Occipital lobe (tissue), 2 donors: ENCODE data around the gene CIAO3. TPM values are rescaled to one million over a fixed set of nuclear protein-coding genes. Genes with fewer than 3 reads are reported as not detected.
"Not testable (repeated sequence)": the region's sequence is repeated elsewhere in the genome, so short reads cannot be mapped to it uniquely, and the experiment has no call there.

Experiments
- DNase-seq: peaks from one replicate; lab custom pipeline; 2025; lab: John Stamatoyannopoulos, UW
- total RNA-seq: library from RNA; depleted of rRNA; stranded (reverse); fragments of >200 nt; gene quantifications from one replicate; pipeline ENCODE4 v1.2.3, GENCODE V29; 2014

The CIAO3 gene
- total RNA-seq, 1 donor from 2014 or later: 48.8 TPM

DNA sequence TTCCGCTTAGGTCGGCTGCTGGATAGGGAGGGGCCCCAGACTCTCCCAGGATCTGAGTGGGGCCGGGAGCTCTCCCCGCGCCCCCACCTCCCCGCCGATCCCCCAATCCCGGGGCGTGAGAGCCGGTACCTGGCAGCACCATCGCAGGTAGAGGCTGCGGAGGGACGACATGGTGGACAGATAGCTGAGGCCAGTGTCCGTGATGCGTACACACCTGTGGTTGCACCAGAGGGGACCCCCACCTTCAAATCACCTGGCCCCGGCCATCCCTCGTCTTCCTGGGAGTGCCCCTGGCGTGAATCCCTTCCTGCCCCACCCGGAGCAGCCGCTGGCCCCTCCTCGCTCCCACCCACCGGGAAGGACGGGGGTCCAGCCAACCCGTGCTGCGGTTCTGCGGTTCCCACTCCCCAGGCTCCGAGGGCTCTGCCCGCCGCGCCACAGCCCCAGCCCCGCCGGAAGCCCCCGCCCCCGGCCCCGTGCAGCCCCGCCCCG is 45.9 kb downstream of the CIAO3 start:
- no peak for DNase-seq

- no peak for DNase-seq
These were observed 46.5 kb downstream of the CIAO3 start for GRCh38 chr16:694187-694862.

DNA sequence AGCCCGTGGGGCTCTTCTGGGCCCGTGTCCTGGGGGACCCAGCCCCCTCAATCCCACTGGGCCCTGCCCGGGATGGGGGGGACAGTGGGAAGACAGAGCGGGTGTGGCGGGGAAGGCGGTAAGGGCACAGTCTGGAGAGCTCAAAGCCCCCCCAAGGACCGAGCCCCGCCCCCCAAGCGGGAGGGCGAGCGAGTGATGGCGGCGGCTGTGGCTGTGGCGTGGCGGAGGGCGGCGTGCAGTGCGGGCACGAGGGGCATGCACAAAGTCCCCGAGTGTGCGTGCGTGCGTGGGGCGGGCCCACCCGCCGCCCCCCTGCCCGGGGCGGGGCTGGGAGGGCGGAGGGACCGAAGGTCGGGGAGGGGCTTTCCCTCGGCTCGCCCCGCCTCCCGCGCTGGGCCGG is 47.0 kb downstream of the CIAO3 start:
- no peak for DNase-seq

DNA sequence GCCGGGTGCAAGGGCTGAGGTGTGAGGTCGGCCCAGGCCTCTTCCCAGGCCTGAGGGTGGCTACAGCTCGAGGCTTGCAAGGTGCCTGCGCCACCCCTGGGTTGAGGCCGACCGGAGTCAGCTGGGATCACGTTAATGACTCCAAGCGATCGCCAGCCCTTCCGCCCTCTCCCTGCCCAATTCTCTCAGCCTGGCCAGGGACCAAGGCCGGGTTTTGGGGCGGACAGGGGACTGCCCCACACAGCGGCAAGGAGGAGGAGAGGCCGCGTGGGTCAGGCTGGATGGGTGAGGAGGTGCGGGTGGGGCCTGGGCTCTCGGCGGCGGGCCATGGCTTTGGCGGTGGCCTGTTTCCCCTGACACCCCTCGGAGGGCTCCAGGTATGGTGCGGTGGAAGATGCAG is 47.4 kb downstream of the CIAO3 start:
- no peak for DNase-seq

- DNase-seq: no peak
These were observed 48.3 kb downstream of the CIAO3 start for GRCh38 chr16:692356-693108.

GRCh38 chr16:691242-691641 is 49.6 kb downstream of the CIAO3 start:
- DNase-seq: not testable (repeated sequence)

DNA sequence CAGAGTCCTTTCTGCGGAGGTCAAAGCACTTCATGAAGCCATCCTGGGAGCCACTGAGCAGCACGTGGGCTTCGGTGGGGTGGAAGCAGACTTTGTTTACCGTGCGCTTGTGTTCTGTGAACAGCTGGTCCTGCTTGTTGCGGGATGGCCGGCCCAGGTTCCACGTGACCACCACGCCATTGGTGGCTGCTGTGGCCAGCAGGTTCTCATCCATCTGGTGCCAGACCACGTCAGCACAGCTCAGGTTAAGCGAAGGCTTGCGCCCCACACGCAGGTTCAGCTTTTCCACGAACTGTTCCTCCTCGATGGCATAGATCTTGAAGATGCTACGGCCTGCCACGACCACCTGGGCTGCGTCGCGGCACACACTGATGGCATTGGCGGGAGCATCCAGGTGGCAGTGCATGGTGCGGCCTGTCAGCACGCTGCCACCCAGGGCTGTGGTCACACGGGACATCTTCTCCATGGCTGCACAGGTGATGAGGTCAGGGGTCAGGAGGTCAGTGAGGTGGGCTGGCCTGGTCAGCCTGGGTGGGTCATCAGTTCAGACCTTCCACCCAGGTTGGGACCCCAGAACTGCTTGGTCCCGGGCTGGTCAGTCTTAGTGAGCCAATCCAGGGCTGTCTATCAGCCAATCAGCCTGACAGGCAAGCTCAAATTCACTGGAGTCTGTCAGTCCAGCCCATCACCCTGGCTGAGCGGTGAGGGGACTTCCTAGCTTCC is 51.5 kb downstream of the CIAO3 start:
- DNase-seq: no peak

GRCh38 chr16:687499-687898 is 53.3 kb downstream of the CIAO3 start:
- no peak for DNase-seq

DNA sequence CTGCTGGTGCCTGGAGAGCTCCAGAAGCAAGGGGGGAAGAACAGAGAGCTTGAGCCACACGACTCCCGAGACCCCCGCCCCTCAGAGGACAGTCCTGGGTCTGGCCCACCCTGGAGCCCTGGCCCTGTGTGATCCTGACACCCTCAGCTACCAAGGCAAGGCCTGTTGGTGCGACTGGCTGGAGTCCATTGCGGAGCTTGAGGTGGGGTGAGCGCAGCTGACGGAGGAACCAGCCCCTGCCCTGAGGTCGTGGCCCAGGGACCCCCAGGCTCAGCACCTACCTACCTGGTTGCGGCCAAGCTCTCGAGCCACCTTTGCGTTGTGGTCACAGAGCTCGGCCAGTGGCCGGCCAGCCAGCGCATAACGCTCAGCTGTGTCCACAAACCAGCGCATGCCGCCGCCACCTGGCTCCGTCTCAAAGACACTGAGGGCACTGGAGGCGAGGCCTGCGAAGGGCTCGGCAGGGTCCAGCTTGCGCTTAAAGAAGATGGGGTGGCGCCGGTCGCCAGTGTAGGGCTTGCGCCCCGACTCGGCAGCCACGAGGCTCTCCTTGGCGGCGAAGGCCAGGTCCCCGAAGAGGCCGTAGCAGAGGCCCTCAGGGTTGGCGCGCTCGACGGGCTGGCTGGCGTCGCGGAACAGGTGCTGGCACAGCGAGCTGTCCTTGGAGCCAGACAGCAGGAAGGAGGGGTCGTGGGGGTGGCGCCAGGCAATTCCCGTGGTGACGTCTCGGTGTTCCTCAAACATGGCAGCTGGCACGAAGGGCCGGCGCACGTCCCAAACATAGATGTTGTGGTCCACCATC is 54.1 kb downstream of the CIAO3 start:
- DNase-seq: no peak

DNA sequence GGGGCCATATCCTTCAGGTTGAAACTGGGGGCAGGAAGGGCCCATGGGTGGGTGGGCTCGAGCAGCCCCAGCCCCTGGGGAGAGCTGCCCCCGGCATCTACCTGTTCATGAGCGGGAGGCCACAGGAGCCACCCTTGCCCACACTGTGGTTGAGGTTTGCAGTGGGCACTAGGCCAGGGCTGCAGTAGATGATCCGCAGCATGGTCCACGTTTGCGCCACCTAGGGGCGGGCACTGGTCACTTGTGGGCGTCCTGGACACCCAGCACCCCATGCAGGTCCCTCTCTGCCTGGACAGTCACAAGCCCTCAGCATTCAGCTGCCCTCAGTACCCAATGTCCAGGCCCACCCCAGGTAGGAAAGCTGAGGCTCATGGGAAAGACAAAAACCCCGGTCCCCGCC is 54.8 kb downstream of the CIAO3 start:
- no peak for DNase-seq

DNA sequence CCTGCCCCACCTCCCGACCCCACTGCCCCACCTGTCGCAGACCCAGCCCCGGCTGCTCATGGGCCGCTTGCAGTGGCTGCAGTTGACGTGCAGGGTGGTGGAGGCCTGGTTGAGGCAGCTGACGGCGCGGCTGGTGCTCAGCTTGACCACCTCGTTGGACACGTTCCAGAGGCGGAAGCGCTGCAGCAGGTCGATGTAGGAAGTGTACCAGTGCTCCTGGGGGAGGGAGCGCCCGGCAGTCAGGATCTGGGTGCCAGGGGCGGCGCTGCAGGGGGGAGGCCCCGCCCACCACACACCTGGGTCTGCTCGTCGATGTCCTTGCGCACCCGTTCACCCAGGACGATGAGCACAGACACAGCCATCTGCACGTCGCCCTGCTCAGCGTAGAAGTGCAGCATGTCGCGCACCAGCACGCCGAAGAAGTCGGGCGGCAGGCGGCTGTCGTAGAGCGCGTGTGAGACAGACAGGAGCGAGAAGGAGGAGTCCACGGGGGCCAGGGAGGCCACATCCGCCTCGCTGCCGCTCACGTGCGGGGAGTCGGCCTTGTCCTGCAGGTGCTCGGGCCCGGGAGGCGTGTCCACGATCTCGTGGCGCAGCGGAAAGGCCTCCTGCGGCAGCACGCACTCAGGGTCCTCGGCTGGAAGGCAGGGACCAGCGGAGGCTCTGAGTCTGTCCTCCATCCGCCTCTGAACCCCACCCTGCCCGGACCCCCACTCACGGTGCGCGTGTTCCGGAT is 55.7 kb downstream of the CIAO3 start:
- no peak for DNase-seq

GRCh38 chr16:684071-684794 is 56.6 kb downstream of the CIAO3 start, which contains the start of gene JMJD8:
JMJD8 (minus strand) TSS chr16:684334; CDS start chr16:684319, 15 bp downstream.
- peak; percentile 96 for DNase-seq

GRCh38 chr16:683396-684070 is 57.3 kb downstream of the CIAO3 start:
- DNase-seq: no peak

GRCh38 chr16:682493-683395 is 58.1 kb downstream of the CIAO3 start:
- DNase-seq: no peak

DNA sequence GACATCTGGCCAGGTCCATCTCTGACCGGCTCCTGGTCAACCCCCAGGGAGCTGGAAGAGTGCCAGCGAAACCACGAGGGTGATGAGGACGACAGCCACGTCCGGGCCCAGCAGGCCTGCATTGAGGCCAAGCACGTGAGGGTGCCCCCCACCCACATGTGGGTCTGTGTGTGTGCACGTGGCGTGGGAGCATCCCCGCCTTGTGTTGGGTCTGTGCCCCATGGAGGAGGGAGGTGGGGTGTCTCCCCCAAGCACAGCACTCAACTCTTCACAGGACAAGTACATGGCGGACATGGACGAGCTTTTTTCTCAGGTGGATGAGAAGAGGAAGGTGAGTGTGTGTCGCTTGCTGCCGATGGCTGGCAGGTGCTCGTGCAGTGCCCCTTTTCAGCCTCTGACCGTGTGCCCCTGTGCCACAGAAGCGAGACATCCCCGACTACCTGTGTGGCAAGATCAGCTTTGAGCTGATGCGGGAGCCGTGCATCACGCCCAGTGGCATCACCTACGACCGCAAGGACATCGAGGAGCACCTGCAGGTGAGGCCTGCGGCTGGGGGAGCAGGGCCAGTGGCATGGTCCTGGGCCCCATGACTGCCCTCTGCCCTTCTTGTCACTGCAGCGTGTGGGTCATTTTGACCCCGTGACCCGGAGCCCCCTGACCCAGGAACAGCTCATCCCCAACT is 58.9 kb downstream of the CIAO3 start:
- DNase-seq: no peak

DNA sequence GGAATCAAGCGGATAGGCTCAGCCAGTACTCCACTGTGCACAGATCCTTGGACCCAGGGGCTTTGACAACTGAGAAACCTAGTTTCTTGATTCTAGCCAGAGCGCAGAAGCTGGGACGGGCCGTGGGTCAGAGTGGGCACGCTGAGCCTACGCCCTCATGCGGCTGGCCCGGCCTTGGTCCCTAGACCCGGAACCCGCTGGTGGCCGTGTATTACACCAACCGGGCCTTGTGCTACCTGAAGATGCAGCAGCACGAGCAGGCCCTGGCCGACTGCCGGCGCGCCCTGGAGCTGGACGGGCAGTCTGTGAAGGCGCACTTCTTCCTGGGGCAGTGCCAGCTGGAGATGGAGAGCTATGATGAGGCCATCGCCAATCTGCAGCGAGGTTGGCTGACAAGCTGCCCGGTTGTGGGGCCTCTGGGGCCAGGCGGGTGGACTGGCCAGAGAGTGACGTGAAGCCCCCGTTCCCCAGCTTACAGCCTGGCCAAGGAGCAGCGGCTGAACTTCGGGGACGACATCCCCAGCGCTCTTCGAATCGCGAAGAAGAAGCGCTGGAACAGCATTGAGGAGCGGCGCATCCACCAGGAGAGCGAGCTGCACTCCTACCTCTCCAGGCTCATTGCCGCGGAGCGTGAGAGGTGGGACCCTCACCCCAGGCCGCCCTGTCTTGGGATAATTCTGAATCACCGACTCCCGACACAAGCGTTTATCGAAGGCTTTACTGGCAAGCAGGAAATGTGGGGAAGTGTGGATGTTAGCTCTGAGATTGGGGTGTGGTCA is 59.6 kb downstream of the CIAO3 start:
- DNase-seq: no peak

DNA sequence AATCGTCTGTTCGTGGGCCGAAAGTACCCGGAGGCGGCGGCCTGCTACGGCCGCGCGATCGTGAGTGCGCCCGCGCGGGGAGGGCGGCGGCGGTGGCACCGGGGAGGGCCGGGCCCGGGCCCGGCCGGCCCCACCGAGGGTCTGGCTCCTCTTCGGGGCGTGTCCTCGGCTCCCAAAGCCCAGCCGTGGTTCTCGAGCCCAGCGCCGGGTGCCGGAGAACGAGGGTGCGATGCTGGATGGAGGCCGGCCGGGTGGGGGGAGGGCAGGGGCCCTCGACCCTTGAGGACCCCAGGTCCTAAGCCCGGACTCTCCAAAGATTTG is 60.2 kb downstream of the CIAO3 start:
- no peak for DNase-seq
